GM12873 (cell line): ENCODE results near the gene ECSIT.

Source experiments
- TF ChIP-seq, protein P1 (sequence below): IDR thresholded peaks from 2 replicates; pipeline ENCODE4 v1.5.1; 2012; ENCODE audit warnings: low read depth, mild to moderate bottlenecking, moderate library complexity, low read length, control low read depth; ENCODE audit not compliant: insufficient read depth; ENCODE audit errors: missing control alignments

ECSIT gene

DNA sequence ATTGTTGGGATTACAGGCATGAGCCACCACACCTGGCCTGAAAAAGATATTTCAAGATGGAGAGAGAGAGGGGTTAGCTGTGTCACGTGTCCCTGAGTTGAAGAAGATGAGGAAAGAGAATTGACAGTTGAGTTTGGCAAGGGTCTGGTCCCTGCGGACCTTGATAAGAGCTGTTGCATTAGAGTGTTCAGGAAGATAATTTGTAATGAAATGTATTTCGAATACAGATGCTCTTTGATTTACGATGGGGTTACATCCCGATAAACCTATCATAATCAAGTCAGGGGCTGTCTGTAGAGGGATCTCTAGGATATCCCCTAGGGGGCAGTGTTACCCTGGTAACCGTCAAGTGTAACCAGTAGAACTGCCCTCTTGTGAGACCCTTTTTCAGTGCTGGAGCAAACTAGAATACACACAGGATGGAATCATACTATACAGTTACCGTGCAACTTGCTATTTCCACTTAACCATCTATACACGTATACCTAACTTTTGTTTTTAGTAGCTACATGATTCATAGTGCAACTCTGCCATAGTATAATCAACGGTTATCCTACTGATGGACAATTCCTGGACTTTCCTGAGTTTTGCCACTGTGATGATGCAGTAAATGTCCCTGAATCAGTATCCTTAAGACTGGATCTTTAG is 31.6 kb upstream of the ECSIT start:
- TF ChIP-seq, protein P1, sequence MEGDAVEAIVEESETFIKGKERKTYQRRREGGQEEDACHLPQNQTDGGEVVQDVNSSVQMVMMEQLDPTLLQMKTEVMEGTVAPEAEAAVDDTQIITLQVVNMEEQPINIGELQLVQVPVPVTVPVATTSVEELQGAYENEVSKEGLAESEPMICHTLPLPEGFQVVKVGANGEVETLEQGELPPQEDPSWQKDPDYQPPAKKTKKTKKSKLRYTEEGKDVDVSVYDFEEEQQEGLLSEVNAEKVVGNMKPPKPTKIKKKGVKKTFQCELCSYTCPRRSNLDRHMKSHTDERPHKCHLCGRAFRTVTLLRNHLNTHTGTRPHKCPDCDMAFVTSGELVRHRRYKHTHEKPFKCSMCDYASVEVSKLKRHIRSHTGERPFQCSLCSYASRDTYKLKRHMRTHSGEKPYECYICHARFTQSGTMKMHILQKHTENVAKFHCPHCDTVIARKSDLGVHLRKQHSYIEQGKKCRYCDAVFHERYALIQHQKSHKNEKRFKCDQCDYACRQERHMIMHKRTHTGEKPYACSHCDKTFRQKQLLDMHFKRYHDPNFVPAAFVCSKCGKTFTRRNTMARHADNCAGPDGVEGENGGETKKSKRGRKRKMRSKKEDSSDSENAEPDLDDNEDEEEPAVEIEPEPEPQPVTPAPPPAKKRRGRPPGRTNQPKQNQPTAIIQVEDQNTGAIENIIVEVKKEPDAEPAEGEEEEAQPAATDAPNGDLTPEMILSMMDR, result peak; percentile 83

DNA sequence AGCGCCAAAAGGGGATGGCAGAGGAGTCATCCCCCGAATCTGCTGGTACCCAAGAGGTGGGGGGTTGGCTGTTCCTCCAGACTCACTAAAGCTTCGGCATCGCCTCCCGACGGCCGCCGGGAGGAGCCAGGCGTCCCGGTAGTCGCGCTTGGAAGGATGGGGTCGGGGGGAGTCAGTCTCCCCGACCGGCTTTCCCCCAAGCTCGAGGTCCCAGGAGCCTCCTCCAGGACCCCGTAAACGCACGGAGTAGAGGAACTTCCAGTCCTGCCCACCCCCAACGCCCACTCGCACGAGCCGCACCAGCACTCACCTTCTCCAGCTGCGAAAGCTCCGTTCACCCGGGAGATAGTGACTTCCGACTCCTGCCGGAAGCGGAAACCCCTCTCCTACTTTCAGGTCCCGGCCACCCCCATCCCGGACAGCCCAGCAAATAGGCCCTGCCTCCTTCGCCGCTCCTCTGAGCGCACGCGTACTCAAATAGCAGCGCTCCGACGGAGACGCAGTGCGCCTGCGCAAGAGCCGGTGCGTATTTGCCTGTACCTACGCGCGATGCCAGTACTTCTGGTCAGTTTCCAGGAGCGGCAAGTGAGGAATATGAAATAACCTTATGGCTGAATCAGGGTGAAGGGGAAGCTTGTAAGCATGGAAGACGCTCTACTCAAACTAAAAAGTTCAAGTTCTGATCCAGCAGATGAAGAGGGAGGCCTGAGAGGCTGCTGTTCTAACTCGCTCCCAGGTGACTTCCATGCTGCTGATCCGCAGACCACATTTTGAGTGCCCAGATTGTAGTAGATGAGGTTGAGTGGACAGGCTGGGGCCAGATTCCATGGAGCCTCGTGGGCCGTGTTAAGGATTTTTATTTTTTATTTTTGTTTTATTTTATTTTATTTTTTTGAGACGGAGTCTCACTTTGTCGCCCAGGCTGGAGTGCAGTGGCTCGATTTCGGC is 30.2 kb upstream of the ECSIT start, which contains the start of gene ELOF1:
Gene ELOF1 (minus strand): TSS at position 350 of the 948 bp plus-strand sequence. CDS start 4,883 bp downstream, outside the sequence.
- TF ChIP-seq, protein P1, result peak; percentile 15

DNA sequence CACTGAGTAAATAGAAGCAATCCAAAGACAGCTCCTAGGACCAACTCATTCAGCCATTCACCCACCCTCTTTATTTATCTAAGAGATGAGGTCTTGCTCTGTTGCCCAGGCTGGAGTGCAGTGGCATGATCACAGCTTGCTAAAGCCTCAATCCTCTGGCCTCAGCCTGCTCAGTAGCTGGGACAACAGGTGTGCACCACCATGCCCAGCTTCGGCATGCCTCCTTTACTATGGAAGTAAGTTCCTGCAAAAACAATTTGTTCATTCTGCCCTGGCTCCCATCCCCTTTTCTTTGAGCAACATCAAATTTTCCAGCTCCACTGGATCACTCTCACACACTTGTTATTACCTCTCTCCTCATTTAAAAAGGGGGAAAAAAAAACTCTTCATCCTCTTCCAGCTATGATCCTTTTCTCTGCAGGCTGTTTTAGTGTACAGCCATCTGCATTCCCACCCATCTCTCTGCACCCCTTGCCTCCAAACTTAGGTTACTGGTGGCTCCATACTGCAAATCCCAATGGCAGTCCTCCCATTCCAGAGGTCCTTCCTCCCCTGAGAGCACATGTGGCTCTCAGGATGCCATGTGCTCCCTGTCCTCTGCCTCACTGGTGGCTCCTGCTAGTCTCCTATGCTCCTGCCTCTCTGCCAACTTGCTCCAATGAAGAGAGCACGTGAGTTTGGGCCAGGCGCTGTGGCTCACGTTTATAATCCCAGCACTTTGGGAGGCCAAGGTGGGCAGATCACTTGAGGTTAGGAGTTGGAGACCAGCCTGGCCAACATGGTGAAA is 27.9 kb upstream of the ECSIT start:
- TF ChIP-seq, protein P1, result no peak

DNA sequence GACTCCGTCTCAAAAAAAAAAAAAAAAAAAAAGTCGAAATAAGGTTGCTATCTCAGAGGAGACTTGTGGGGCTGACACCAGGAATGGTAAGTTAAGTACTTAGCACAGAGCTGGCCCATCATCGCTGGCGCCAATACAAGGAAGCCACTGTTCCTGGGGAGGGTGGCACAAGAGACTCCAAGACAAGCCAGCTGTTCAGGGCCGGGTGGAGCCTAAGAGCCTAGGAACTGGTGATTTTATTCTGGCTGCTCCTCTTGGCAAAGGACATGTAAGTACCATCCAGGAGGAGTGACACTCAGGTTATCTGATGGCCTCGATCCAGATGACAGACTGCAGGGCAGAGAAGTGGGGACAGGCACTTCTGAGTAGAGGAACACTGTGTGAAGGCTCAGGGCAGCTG is 26.3 kb upstream of the ECSIT start:
- TF ChIP-seq, protein P1, result no peak

DNA sequence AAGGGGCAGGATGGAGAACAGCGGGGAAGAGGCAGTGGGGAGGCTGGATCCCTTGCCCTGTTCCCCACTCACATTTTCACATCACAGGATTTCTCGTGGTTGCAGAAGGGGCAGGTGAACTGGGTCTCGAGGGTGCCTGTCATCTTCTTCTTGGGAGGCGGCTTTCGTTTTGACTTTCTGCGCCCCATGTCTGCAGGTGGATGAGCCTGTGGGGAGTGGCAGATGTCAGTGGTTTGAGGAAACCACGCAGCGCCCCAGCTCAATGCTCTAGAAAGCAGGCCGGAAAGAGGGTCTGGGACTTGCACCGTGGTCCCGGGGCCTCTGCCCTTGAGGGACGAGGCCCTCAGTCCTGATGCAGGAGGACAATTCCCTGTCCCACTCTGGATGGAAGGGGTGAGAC is 25.2 kb upstream of the ECSIT start:
- TF ChIP-seq, protein P1, result no peak

DNA sequence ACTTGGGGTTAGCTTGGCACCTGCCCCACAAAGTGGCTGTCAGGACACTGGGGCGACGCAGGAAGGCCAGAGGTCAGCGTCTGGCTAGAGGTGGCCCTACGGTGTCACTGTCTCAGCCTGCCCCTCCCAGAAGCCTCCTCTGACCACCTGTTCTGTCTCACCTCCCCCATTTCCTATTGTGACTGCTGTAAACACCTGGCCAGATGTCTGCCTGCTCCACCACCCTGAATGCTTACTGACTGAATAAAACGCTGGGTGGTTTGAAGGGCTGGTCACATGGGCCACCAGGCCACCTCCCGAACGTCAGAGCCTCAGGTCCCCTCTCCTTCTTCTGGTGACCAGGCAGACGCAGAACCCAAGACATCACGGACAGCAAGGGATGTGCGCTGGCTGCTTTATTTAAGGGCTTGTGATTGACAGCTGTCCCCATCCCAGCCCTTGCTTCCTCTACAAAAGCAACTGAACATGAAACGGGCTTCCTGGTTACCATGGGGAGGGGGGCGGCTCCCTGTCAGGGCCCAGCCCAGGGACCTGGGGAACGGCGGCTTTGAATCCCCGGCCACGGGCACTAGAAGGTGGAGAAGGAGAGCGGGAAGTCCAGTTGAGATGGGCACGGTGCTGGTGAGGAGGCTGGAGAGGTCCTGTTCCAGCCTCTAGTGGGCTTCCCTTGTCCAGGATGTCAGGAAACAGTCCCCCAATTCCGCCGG is 23.9 kb upstream of the ECSIT start:
- TF ChIP-seq, protein P1, result no peak
